H1 (cell line): Measurements from ENCODE around the gene MYH11.

ENCODE experiments used
- CHD2 ChIP-seq: IDR thresholded peaks from 2 replicates; pipeline ENCODE4 v1.6.1; 2012; ENCODE audit warnings: low read length, improper control_type of control experiment
- CTCF ChIP-seq, 3 experiments: IDR thresholded peaks; 1 replicate in 2 of 3; 2 replicates in 1 of 3; pipeline versions ENCODE4 v1.5.1 to v1.6.1; 2011; ENCODE audit warnings: low read length in 3 of 3, mild to moderate bottlenecking in 3 of 3, inconsistent platforms in 2 of 3, low read depth in 1 of 3, moderate library complexity in 1 of 3; ENCODE audit not compliant: insufficient read depth in 1 of 3; ENCODE audit errors: control extremely low read depth in 1 of 3

GRCh38 chr16:15748654-15749053 lies 108.2 kb downstream of the MYH11 start:
- TF ChIP-seq CTCF (IDR thresholded peaks at IDR 0.05; ENCODE audit: control extremely low read depth in 1 of 3, insufficient read depth in 1 of 3, low read depth in 1 of 3, low read length in 3 of 3) (no peak), CHD2 (no peak)
